ENCODE results near the gene TOMM20. TPM values are rescaled to one million over a fixed set of nuclear protein-coding genes. Genes with fewer than 3 reads are reported as not detected.
A peak's percentile ranks its signal among the peaks of the same experiment; 100 is the strongest.

TOMM20 gene
- total and polyA plus RNA-seq, 4 donors, result 60.6 to 115 (median 79.6) TPM

DNA sequence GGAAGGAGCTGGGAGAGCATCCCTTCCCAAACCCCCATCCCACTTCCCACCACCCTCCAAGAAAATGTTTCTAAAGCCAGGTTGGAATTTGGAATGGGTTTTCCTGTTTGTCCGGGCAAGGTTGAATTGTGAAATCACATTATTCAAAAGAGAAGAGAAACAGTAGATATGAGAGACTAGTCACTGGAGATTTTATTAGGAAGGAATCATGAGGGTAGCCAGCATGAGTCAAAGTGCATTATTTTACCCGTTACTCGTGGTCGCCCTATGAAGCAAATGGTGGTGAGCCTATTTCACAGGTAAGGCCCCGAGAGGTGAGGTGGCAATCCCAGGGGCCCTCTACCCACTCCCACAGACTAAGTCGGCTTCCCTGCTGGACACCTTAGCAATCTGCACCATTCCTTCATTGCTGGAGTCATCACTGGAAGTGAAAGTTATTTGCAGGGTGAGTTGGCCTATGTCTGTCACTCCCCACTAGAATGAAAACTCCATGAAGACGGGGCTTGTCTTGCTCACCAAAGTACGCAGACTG, 52.8 kb downstream of the TOMM20 start:
- TF ChIP-seq, protein P1, sequence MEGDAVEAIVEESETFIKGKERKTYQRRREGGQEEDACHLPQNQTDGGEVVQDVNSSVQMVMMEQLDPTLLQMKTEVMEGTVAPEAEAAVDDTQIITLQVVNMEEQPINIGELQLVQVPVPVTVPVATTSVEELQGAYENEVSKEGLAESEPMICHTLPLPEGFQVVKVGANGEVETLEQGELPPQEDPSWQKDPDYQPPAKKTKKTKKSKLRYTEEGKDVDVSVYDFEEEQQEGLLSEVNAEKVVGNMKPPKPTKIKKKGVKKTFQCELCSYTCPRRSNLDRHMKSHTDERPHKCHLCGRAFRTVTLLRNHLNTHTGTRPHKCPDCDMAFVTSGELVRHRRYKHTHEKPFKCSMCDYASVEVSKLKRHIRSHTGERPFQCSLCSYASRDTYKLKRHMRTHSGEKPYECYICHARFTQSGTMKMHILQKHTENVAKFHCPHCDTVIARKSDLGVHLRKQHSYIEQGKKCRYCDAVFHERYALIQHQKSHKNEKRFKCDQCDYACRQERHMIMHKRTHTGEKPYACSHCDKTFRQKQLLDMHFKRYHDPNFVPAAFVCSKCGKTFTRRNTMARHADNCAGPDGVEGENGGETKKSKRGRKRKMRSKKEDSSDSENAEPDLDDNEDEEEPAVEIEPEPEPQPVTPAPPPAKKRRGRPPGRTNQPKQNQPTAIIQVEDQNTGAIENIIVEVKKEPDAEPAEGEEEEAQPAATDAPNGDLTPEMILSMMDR (IDR thresholded peaks at IDR 0.05; ENCODE audit: control extremely low read depth, extremely low read depth), result no peak
- ATAC-seq (ENCODE audit: insufficient read depth, low FRiP score) (peak; percentile 0), DNase-seq (no peak)
- no peak overlapping the region for H3K4me3 ChIP-seq
- 55 to 67% methylated on average over 8 of the region's 8 CpGs for WGBS, 2 donors
- H3K4me1 ChIP-seq (ENCODE audit: control insufficient read depth in 5 of 5, insufficient read depth in 5 of 5, low read length in 5 of 5), result peaks cover 21 to 44% (median 31%) of the 10 kb centered on the region in 5 donors
- no peaks in the 10 kb centered on the region for H3K9me3 ChIP-seq (ENCODE audit: control insufficient read depth in 4 of 4, insufficient read depth in 3 of 4, low read length in 3 of 4)
- H3K9ac ChIP-seq (ENCODE audit: insufficient read depth in 1 of 2, low read length in 2 of 2), result no peak overlapping the region
- H3K36me3 ChIP-seq (ENCODE audit: control insufficient read depth in 4 of 4, insufficient read depth in 4 of 4, low read length in 4 of 4), result no peaks in the 10 kb centered on the region
- H3K27me3 ChIP-seq (ENCODE audit: control insufficient read depth in 3 of 3, insufficient read depth in 3 of 3, low read length in 2 of 3), result no peaks in the 10 kb centered on the region
- peak overlapping the region; percentile 85 to 99 for H3K27ac ChIP-seq (ENCODE audit: low read depth in 1 of 2, low read length in 1 of 2)

DNA sequence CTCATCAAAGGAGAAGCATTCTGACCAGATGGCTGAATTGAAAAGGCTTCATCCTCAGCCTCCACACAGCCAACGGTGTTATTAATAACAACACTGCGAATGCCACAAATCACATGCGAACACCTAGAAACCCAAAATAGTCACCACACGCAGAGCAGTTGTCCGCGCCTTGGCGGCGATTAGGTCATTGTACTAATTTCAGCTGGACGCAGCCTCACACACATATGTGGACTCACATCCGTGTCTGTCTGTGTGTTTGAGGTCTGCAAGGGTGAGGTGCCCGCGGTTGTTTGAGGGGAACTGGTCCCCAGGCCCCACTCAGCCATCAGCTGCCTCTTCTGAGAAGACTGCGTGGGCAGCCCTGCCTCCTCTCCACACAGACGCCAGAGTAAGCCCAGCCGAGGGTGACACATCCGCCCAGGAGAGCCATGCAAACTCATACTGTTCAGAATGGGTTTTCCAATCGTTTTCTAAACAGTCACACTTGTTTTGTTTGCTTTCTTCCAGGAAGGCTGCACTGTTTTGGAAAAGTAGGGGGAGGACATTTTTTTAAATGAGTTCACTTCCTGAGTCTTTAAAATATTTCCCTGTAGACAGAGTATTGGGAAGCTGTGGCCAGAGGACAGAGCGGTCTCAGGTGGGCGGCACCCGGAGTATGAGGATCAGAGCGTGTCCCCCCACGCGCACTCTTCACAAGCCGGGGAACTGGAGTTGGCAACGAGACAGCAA, 53.4 kb downstream of the TOMM20 start:
- peak in 2 of 3 donors; percentile 50 to 57 for DNase-seq
- 28 to 51% methylated on average over 25 of the region's 25 CpGs for WGBS, 2 donors
- no peaks in the 10 kb centered on the region for H3K9me3 ChIP-seq (ENCODE audit: control insufficient read depth in 4 of 4, insufficient read depth in 3 of 4, low read length in 3 of 4)

DNA sequence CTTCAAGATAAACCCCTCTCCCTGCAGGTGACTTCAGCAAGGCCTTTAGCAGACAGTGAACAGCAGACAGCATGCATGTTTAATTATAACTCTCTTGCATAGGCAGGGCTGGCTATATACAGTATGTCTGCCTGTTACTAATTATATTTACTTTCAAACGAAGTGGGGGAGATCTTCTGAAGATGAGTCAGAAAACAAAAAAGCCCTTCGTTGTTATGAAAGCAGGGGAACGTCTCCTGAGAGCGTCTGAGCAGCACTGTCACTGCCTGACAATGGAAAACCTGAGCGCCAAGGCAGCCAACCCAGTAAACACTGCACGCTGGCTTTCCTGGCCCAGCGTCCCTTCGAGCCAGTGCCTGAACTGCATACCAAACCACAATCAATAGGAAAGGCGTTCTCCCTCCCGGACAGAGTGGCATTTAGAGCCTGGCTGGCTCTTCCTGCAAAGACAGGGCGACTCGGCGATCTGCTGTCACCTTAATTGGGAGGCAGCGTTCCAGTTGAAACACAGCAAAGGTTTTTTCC, 54.1 kb downstream of the TOMM20 start:
- Histone ChIP-seq H3K9ac (ENCODE audit: insufficient read depth in 1 of 2, low read length in 2 of 2) (peak overlapping the region in 1 of 2 donors; percentile 40), H3K4me3 (no peak overlapping the region), H3K36me3 (ENCODE audit: control insufficient read depth in 4 of 4, insufficient read depth in 4 of 4, low read length in 4 of 4) (no peaks in the 10 kb centered on the region), H3K27me3 (ENCODE audit: control insufficient read depth in 3 of 3, insufficient read depth in 3 of 3, low read length in 2 of 3) (no peaks in the 10 kb centered on the region), H3K9me3 (ENCODE audit: control insufficient read depth in 4 of 4, insufficient read depth in 3 of 4, low read length in 3 of 4) (no peaks in the 10 kb centered on the region), H3K4me1 (ENCODE audit: control insufficient read depth in 5 of 5, insufficient read depth in 5 of 5, low read length in 5 of 5) (peaks cover 15 to 49% (median 31%) of the 10 kb centered on the region in 5 donors), H3K27ac (ENCODE audit: low read depth in 1 of 2, low read length in 1 of 2) (peak overlapping the region; percentile 96 to 99)
- 19 to 29% methylated on average over 14 of the region's 14 CpGs for WGBS, 2 donors
- TF ChIP-seq, protein P1 (IDR thresholded peaks at IDR 0.05; ENCODE audit: control extremely low read depth, extremely low read depth), result no peak
- ATAC-seq (ENCODE audit: insufficient read depth, low FRiP score) (no peak), DNase-seq (no peak)

More for the DNA sequence above, 53.4 kb downstream of the TOMM20 start:
- Histone ChIP-seq H3K36me3 (ENCODE audit: control insufficient read depth in 4 of 4, insufficient read depth in 4 of 4, low read length in 4 of 4) (no peaks in the 10 kb centered on the region), H3K4me1 (ENCODE audit: control insufficient read depth in 5 of 5, insufficient read depth in 5 of 5, low read length in 5 of 5) (peaks cover 21 to 46% (median 31%) of the 10 kb centered on the region in 5 donors), H3K9ac (ENCODE audit: insufficient read depth in 1 of 2, low read length in 2 of 2) (peak overlapping the region in 1 of 2 donors; percentile 67), H3K4me3 (no peak overlapping the region), H3K27ac (ENCODE audit: low read depth in 1 of 2, low read length in 1 of 2) (peak overlapping the region; percentile 96 to 99), H3K27me3 (ENCODE audit: control insufficient read depth in 3 of 3, insufficient read depth in 3 of 3, low read length in 2 of 3) (no peaks in the 10 kb centered on the region)
- ATAC-seq (ENCODE audit: insufficient read depth, low FRiP score), result peak; percentile 56
- TF ChIP-seq, protein P1 (IDR thresholded peaks at IDR 0.05; ENCODE audit: control extremely low read depth, extremely low read depth), result no peak
